ENCODE results near the gene RNF40.

RNF40 gene

GRCh38 chr16:30783280-30784109 lies 21.4 kb downstream of the RNF40 start:
- Mint-ChIP-seq H3K27ac (no peak overlapping the region), H3K4me1 (peaks cover 30% of the 10 kb centered on the region), H3K4me3 (peak overlapping the region in 1 of 3 experiments; percentile 19), H3K27me3 (ENCODE audit: low read depth) (no peaks in the 10 kb centered on the region), H3K9me3 (no peaks in the 10 kb centered on the region), H3K36me3 (ENCODE audit: low read depth) (peaks cover 27% of the 10 kb centered on the region)
- TF ChIP-seq CTCF (IDR thresholded peaks at IDR 0.05; ENCODE audit: unreplicated experiment in 3 of 3), result no peak

- Mint-ChIP-seq H3K27me3 (ENCODE audit: low read depth) (no peaks in the 10 kb centered on the region), H3K27ac (peak overlapping the region in 1 of 3 experiments; percentile 37), H3K36me3 (ENCODE audit: low read depth) (peaks cover 22% of the 10 kb centered on the region), H3K9me3 (no peaks in the 10 kb centered on the region), H3K4me3 (peak overlapping the region; percentile 89 to 94 (median 93)), H3K4me1 (peaks cover 23% of the 10 kb centered on the region)
- no peak for TF ChIP-seq CTCF (IDR thresholded peaks at IDR 0.05; ENCODE audit: unreplicated experiment in 3 of 3)
These were observed 22.1 kb downstream of the RNF40 start for GRCh38 chr16:30784215-30784614.

- peaks cover 23% of the 10 kb centered on the region for H3K4me1 Mint-ChIP-seq
- peak overlapping the region; percentile 89 to 94 (median 93) for H3K4me3 Mint-ChIP-seq
These were observed 23.3 kb downstream of the RNF40 start for GRCh38 chr16:30785126-30786106.

GRCh38 chr16:30786115-30786935 lies 24.2 kb downstream of the RNF40 start:
- Mint-ChIP-seq H3K9me3 (no peaks in the 10 kb centered on the region), H3K4me1 (peaks cover 23% of the 10 kb centered on the region), H3K27me3 (ENCODE audit: low read depth) (no peaks in the 10 kb centered on the region), H3K4me3 (peak overlapping the region; percentile 89 to 94 (median 93)), H3K36me3 (ENCODE audit: low read depth) (peaks cover 16% of the 10 kb centered on the region), H3K27ac (peak overlapping the region; percentile 94 to 96 (median 95))
- TF ChIP-seq CTCF (IDR thresholded peaks at IDR 0.05; ENCODE audit: unreplicated experiment in 3 of 3), result no peak

More at GRCh38 chr16:30785126-30786106, 23.3 kb downstream of the RNF40 start:
- Mint-ChIP-seq H3K27me3 (ENCODE audit: low read depth) (no peaks in the 10 kb centered on the region), H3K9me3 (no peaks in the 10 kb centered on the region), H3K27ac (peak overlapping the region; percentile 72 to 95 (median 94)), H3K36me3 (ENCODE audit: low read depth) (peaks cover 22% of the 10 kb centered on the region)
- no peak for TF ChIP-seq CTCF (IDR thresholded peaks at IDR 0.05; ENCODE audit: unreplicated experiment in 3 of 3)

- H3K36me3 Mint-ChIP-seq (ENCODE audit: low read depth), result peaks cover 9% of the 10 kb centered on the region
- H3K4me3 Mint-ChIP-seq, result peak within 1 kb of the TSS; percentile 93 to 96 (median 95)
- TF ChIP-seq CTCF (IDR thresholded peaks at IDR 0.05; ENCODE audit: unreplicated experiment in 3 of 3), result no peak
- H3K27ac Mint-ChIP-seq, result peak within 1 kb of the TSS; percentile 96 to 98 (median 96)
- H3K9me3 Mint-ChIP-seq, result no peaks in the 10 kb centered on the region
- no peaks in the 10 kb centered on the region for H3K27me3 Mint-ChIP-seq (ENCODE audit: low read depth)
- peaks cover 23% of the 10 kb centered on the region for H3K4me1 Mint-ChIP-seq
These were observed 25.0 kb downstream of the RNF40 start, which contains the start of gene ZNF629 for GRCh38 chr16:30786936-30787612. TSS of gene ZNF629 (minus strand) at chr16:30787205. CDS start at chr16:30784482, 2,723 bp downstream.
